ENCODE measurements around the gene GPD1L. TPM values are rescaled to one million over a fixed set of nuclear protein-coding genes. Genes with fewer than 3 reads are reported as not detected.
A peak's percentile ranks its signal among the peaks of the same experiment; 100 is the strongest.

Gene GPD1L
- total and polyA plus RNA-seq, 11 donors, result 97.4 to 340 (median 164) TPM

DNA sequence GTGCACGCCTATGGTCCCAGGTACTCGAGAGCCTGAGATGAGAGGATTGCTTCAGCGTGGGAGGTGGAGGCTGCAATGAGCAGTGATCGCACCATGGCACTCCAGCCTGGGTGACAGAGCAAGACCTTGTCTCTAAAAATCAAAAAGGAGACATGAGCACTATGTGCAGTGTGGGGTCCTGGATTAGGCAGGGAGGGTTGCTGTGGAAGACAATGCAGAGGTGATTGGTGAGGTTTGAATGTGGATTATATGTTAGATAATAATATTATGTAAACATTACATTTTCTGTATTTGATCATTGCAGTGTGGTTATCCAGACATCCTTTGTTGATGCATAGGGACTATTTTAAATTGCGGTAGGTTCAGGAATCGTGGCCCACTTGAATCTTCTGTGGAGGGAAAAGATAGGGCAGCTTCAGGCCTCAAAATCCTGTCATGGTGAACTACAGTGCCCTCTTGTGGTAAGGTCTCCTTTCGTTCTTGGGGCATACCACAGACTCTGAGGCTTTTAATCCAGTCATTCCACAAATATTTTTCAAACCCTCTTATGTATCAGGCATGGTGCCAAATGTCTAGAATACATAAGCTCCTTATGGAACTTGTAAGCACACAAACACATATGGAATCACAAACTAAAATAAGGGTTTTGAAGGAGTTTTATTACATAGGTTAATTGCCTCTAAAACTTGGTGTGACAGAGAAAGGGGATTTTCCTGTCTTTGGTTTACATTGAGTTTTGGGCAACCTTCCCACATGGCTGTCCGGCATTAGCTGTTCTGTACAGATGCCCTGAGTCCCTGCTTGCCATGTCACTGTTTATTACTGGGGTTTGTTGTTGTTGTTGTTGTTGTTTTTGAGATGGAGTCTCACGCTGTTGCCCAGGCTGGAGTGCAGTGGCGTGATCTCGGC, 37.7 kb downstream of the GPD1L start:
- Histone ChIP-seq H3K27ac (no peak overlapping the region), H3K27me3 (no peaks in the 10 kb centered on the region), H3K9me3 (no peaks in the 10 kb centered on the region), H3K4me1 (peaks cover 0 to 27% (median 5%) of the 10 kb centered on the region in 12 donors), H3K36me3 (peaks cover 0 to 51% (median 13%) of the 10 kb centered on the region in 9 donors), H3K4me3 (no peak overlapping the region)
- ATAC-seq, result peak; percentile 77 to 83 (median 78)
- DNase-seq, result peak in 2 of 5 donors; percentile 45 to 60
- intact Hi-C loops (cut with DNase I), result loop anchor here in 9 of 10 donors (1.0 to 10.0 kb wide), 10 partner anchors 37 to 532 kb away; partner anchors contain the start of gene GPD1L (in 3 of the 9)
- WGBS, 4 donors, result 62 to 66% (median 65%) methylated on average over 11 of the region's 11 CpGs
- TF ChIP-seq, protein P1, sequence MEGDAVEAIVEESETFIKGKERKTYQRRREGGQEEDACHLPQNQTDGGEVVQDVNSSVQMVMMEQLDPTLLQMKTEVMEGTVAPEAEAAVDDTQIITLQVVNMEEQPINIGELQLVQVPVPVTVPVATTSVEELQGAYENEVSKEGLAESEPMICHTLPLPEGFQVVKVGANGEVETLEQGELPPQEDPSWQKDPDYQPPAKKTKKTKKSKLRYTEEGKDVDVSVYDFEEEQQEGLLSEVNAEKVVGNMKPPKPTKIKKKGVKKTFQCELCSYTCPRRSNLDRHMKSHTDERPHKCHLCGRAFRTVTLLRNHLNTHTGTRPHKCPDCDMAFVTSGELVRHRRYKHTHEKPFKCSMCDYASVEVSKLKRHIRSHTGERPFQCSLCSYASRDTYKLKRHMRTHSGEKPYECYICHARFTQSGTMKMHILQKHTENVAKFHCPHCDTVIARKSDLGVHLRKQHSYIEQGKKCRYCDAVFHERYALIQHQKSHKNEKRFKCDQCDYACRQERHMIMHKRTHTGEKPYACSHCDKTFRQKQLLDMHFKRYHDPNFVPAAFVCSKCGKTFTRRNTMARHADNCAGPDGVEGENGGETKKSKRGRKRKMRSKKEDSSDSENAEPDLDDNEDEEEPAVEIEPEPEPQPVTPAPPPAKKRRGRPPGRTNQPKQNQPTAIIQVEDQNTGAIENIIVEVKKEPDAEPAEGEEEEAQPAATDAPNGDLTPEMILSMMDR (IDR thresholded peaks at IDR 0.05), result peak; percentile 70 to 90 (median 81)
- TF ChIP-seq POLR2A (IDR thresholded peaks at IDR 0.05), result no peak

DNA sequence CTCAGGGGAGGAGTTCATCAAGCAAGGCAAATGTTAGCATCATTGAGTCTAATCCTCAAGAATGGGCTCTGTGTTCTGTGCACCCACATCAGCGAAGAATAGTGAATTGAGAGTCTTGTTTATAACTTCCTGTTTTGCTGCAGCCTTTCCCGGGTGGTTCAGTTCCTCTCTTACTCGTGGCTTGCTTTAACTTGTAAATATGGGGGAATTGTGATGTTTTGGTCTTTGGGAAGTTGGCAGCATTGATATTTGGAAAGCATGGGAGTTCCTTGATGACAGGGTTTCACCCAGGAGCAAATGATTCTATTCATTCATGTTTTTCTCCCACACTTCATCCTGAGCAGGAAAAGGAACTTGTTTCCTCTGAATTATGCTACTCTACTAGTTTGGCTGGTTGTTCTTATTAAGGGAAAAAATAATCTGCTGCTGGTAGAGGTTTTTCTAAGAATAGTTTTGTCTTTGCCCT, 40.4 kb downstream of the GPD1L start:
- intact Hi-C loops (cut with DNase I), result loop anchor here in 3 of 10 donors (10.0 kb wide), 3 partner anchors 62 to 532 kb away; no protein-coding TSS in a partner anchor
- H3K9me3 ChIP-seq, result no peaks in the 10 kb centered on the region
- peaks cover 0 to 21% (median 4%) of the 10 kb centered on the region in 12 donors for H3K4me1 ChIP-seq

DNA sequence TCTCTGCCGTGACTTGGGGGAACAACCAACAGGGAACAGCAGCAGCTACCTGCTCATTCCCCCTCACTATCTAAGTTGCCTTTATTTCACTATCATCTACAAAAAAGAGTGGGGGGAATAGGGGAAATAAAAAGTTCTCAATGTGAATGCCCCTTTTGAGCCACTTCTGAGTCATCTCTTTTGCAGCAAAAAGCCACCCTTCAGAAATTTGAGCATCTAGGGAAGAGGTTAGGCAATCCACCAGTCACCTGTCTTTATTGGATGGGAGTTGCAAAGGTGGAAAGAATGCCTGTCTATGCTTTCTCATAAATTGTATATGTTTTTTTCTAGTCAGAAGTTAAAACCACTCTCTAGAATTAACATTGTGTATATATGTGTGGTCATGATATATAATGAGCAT, 41.1 kb downstream of the GPD1L start:
- no peak overlapping the region for H3K27ac ChIP-seq
- no peak overlapping the region for H3K4me3 ChIP-seq
- WGBS, 4 donors, result 44 to 89% (median 66%) methylated on average over 1 of the region's 1 CpG
- no peaks in the 10 kb centered on the region for H3K27me3 ChIP-seq
- H3K4me1 ChIP-seq, result peaks cover 0 to 21% (median 4%) of the 10 kb centered on the region in 12 donors
- no peak for ATAC-seq
- no peak for DNase-seq
- H3K36me3 ChIP-seq, result peaks cover 0 to 64% (median 31%) of the 10 kb centered on the region in 9 donors
- intact Hi-C loops (cut with DNase I), result loop anchor here in 3 of 10 donors (10.0 kb wide), 3 partner anchors 63 to 533 kb away; no protein-coding TSS in a partner anchor
- no peaks in the 10 kb centered on the region for H3K9me3 ChIP-seq
- no peak for TF ChIP-seq POLR2A (IDR thresholded peaks at IDR 0.05)
- TF ChIP-seq, protein P1 (IDR thresholded peaks at IDR 0.05), result no peak

More for the DNA sequence above, 40.4 kb downstream of the GPD1L start:
- TF ChIP-seq POLR2A (IDR thresholded peaks at IDR 0.05), result no peak
- TF ChIP-seq, protein P1 (IDR thresholded peaks at IDR 0.05), result no peak
- no peak for ATAC-seq
- H3K27ac ChIP-seq, result peak overlapping the region in 1 of 12 donors; percentile 34
- no peak for DNase-seq
- peaks cover 0 to 57% (median 26%) of the 10 kb centered on the region in 9 donors for H3K36me3 ChIP-seq
- no peak overlapping the region for H3K4me3 ChIP-seq
- H3K27me3 ChIP-seq, result no peaks in the 10 kb centered on the region
- WGBS, 4 donors, result 28 to 45% (median 38%) methylated on average over 3 of the region's 3 CpGs

DNA sequence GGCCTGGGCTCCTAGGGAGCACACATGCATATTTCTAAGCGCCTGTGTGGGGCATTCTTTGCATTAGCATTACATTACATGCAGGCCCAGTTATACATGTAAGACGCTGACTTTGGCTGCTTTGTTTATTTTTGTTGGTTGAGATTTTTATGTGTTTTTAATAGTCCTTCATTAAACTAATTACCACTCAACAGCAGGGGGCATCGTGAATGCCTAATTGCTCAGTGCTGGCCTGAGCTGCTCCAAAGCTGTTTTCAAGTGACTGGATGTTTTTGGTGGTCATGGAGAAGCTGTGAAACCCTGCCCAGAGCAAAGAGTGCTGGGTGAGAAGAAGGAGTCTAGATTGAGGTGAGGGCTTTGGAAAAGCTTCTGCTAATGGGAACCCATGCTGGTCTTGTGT, 41.5 kb downstream of the GPD1L start:
- DNase-seq, result no peak
- Histone ChIP-seq H3K27me3 (no peaks in the 10 kb centered on the region), H3K36me3 (peaks cover 0 to 68% (median 35%) of the 10 kb centered on the region in 9 donors), H3K9me3 (no peaks in the 10 kb centered on the region), H3K4me3 (no peak overlapping the region), H3K4me1 (peaks cover 0 to 21% (median 4%) of the 10 kb centered on the region in 12 donors), H3K27ac (no peak overlapping the region)
- 81 to 85% (median 82%) methylated on average over 3 of the region's 3 CpGs for WGBS, 4 donors
- intact Hi-C loops (cut with DNase I), result loop anchor here in 3 of 10 donors (10.0 kb wide), 3 partner anchors 63 to 533 kb away; no protein-coding TSS in a partner anchor
- ATAC-seq, result no peak
- no peak for TF ChIP-seq POLR2A (IDR thresholded peaks at IDR 0.05)
- TF ChIP-seq, protein P1 (IDR thresholded peaks at IDR 0.05), result no peak

Data from heart left ventricle (tissue), 16 donors.